HEK293 (cell line): ENCODE data around the gene STYK1.

ENCODE experiments used
- REST ChIP-seq: fragments of 450-650 bp; formaldehyde crosslinking; IDR thresholded peaks from 2 replicates; pipeline ENCODE4 v1.5.1; 2016; ENCODE audit warnings: missing biosample characterization, missing genetic modification characterization
- ZBTB1 ChIP-seq: fragments of 450-650 bp; formaldehyde crosslinking; IDR thresholded peaks from 2 replicates; pipeline ENCODE4 v1.5.1; 2016; ENCODE audit warnings: missing biosample characterization, missing genetic modification characterization
- ZBTB7A ChIP-seq: fragments of 450-650 bp; formaldehyde crosslinking; IDR thresholded peaks from 2 replicates; pipeline ENCODE4 v1.5.1; 2016; ENCODE audit warnings: low read depth, missing biosample characterization, missing genetic modification characterization
- ZFP41 ChIP-seq: fragments of 450-650 bp; formaldehyde crosslinking; IDR thresholded peaks from 2 replicates; pipeline ENCODE4 v1.5.1; 2016; ENCODE audit warnings: missing biosample characterization, missing genetic modification characterization, borderline replicate concordance
- ZNF140 ChIP-seq: fragments of 450-650 bp; formaldehyde crosslinking; IDR thresholded peaks from 2 replicates; pipeline ENCODE4 v1.5.1; 2016; ENCODE audit warnings: missing biosample characterization, missing genetic modification characterization
- ZNF19 ChIP-seq: fragments of 450-650 bp; formaldehyde crosslinking; IDR thresholded peaks from 2 replicates; pipeline ENCODE4; 2016; ENCODE audit warnings: missing biosample characterization, missing genetic modification characterization, low read depth
- ZNF214 ChIP-seq: fragments of 450-650 bp; formaldehyde crosslinking; IDR thresholded peaks from 2 replicates; pipeline ENCODE4 v1.5.1; 2017; ENCODE audit warnings: missing biosample characterization, mild to moderate bottlenecking, missing genetic modification characterization, borderline replicate concordance
- ZNF37A ChIP-seq: fragments of 450-650 bp; IDR thresholded peaks from 2 replicates; pipeline ENCODE4 v1.5.1; 2018; ENCODE audit warnings: missing biosample characterization, missing genetic modification characterization
- TF ChIP-seq, protein P1 (sequence below): fragments of 450-650 bp; formaldehyde crosslinking; IDR thresholded peaks from 2 replicates; pipeline ENCODE4 v1.5.1; 2016; ENCODE audit warnings: missing biosample characterization, missing genetic modification characterization
- TF ChIP-seq, protein P2 (sequence below): fragments of 450-650 bp; formaldehyde crosslinking; IDR thresholded peaks from 2 replicates; pipeline ENCODE4 v1.5.1; 2016; ENCODE audit warnings: missing biosample characterization, missing genetic modification characterization
- TF ChIP-seq, protein P3 (sequence below): fragments of 450-650 bp; formaldehyde crosslinking; IDR thresholded peaks from 2 replicates; pipeline ENCODE4 v1.5.1; 2017; ENCODE audit warnings: missing biosample characterization, missing genetic modification characterization
- TF ChIP-seq, protein P4 (sequence below): fragments of 450-650 bp; formaldehyde crosslinking; optimal IDR thresholded peaks from 2 replicates; pipeline ENCODE3; 2016; ENCODE audit warnings: missing biosample characterization, mild to moderate bottlenecking, missing genetic modification characterization

DNA sequence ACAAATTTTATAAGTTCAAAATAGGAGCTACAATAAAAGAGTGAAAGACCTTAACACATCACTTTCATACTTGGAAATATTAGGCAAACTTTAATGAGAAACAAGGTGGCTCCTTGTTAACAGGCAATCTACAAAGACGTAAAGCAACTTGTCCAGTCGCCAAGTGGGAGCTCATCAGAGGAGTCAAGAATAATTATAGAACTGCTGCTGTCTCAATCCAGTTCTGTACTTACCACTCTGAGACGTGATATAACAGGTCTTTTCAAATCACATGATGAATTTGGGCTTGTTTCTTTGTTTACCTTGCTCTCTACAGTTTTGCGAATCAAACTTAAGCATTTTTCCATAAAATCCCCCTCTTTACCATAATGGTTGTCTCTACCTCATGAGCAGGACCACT lies 45.6 kb upstream of the STYK1 start:
- TF ChIP-seq ZNF37A = no peak
- TF ChIP-seq REST (tag by site-specific recombination) = no peak
- TF ChIP-seq, protein P1, sequence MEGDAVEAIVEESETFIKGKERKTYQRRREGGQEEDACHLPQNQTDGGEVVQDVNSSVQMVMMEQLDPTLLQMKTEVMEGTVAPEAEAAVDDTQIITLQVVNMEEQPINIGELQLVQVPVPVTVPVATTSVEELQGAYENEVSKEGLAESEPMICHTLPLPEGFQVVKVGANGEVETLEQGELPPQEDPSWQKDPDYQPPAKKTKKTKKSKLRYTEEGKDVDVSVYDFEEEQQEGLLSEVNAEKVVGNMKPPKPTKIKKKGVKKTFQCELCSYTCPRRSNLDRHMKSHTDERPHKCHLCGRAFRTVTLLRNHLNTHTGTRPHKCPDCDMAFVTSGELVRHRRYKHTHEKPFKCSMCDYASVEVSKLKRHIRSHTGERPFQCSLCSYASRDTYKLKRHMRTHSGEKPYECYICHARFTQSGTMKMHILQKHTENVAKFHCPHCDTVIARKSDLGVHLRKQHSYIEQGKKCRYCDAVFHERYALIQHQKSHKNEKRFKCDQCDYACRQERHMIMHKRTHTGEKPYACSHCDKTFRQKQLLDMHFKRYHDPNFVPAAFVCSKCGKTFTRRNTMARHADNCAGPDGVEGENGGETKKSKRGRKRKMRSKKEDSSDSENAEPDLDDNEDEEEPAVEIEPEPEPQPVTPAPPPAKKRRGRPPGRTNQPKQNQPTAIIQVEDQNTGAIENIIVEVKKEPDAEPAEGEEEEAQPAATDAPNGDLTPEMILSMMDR = no peak
- no peak for TF ChIP-seq ZNF214 (tag by site-specific recombination)
- TF ChIP-seq ZBTB7A (tag by site-specific recombination) = no peak
- no peak for TF ChIP-seq ZNF19 (tag by site-specific recombination)
- TF ChIP-seq ZFP41 (tag by site-specific recombination) = no peak
- TF ChIP-seq, protein P2, sequence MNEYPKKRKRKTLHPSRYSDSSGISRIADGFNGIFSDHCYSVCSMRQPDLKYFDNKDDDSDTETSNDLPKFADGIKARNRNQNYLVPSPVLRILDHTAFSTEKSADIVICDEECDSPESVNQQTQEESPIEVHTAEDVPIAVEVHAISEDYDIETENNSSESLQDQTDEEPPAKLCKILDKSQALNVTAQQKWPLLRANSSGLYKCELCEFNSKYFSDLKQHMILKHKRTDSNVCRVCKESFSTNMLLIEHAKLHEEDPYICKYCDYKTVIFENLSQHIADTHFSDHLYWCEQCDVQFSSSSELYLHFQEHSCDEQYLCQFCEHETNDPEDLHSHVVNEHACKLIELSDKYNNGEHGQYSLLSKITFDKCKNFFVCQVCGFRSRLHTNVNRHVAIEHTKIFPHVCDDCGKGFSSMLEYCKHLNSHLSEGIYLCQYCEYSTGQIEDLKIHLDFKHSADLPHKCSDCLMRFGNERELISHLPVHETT (tag by site-specific recombination) = no peak
- TF ChIP-seq ZNF140 (tag by site-specific recombination) = no peak
- TF ChIP-seq ZBTB1 (tag by site-specific recombination) = no peak
- TF ChIP-seq, protein P3, sequence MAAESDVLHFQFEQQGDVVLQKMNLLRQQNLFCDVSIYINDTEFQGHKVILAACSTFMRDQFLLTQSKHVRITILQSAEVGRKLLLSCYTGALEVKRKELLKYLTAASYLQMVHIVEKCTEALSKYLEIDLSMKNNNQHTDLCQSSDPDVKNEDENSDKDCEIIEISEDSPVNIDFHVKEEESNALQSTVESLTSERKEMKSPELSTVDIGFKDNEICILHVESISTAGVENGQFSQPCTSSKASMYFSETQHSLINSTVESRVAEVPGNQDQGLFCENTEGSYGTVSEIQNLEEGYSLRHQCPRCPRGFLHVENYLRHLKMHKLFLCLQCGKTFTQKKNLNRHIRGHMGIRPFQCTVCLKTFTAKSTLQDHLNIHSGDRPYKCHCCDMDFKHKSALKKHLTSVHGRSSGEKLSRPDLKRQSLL = no peak
- TF ChIP-seq, protein P4, sequence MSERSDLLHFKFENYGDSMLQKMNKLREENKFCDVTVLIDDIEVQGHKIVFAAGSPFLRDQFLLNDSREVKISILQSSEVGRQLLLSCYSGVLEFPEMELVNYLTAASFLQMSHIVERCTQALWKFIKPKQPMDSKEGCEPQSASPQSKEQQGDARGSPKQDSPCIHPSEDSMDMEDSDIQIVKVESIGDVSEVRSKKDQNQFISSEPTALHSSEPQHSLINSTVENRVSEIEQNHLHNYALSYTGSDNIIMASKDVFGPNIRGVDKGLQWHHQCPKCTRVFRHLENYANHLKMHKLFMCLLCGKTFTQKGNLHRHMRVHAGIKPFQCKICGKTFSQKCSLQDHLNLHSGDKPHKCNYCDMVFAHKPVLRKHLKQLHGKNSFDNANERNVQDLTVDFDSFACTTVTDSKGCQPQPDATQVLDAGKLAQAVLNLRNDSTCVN = no peak
